Effector CD4-positive, alpha-beta T cell (primary cell): ENCODE measurements around the gene CMTM2.
"Not testable (repeated sequence)": the region's sequence is repeated elsewhere in the genome, so short reads cannot be mapped to it uniquely, and the experiment has no call there.

Experiments used
- DNase-seq: peaks from one replicate; pipeline ENCODE4 v3.0.0-alpha.2; 2020

The CMTM2 gene

GRCh38 chr16:66610111-66610820 lies 31.0 kb downstream of the CMTM2 start:
- DNase-seq: no peak

GRCh38 chr16:66611911-66612310 lies 32.6 kb downstream of the CMTM2 start:
- DNase-seq: not testable (repeated sequence)

- no peak for DNase-seq
Observed at GRCh38 chr16:66612422-66612821, 33.2 kb downstream of the CMTM2 start.

GRCh38 chr16:66614161-66614802 lies 35.0 kb downstream of the CMTM2 start:
- DNase-seq: no peak

GRCh38 chr16:66616169-66616568 lies 36.9 kb downstream of the CMTM2 start:
- DNase-seq: no peak

- DNase-seq: no peak
Observed at GRCh38 chr16:66616592-66616991, 37.3 kb downstream of the CMTM2 start.

- no peak for DNase-seq
Observed at GRCh38 chr16:66617010-66617434, 37.8 kb downstream of the CMTM2 start.

GRCh38 chr16:66617728-66618127 lies 38.5 kb downstream of the CMTM2 start:
- DNase-seq: no peak

GRCh38 chr16:66618588-66619375 lies 39.5 kb downstream of the CMTM2 start:
- no peak for DNase-seq

GRCh38 chr16:66619534-66620428 lies 40.5 kb downstream of the CMTM2 start:
- no peak for DNase-seq

- DNase-seq: no peak
Observed at GRCh38 chr16:66620429-66620795, 41.1 kb downstream of the CMTM2 start.

- DNase-seq: no peak
Observed at GRCh38 chr16:66621973-66622372, 42.7 kb downstream of the CMTM2 start.

GRCh38 chr16:66622863-66623262 lies 43.6 kb downstream of the CMTM2 start:
- DNase-seq: no peak

- no peak for DNase-seq
Observed at GRCh38 chr16:66623755-66624154, 44.5 kb downstream of the CMTM2 start.

GRCh38 chr16:66627611-66628378 lies 48.5 kb downstream of the CMTM2 start:
- DNase-seq: not testable (repeated sequence)

GRCh38 chr16:66629856-66630255 lies 50.6 kb downstream of the CMTM2 start:
- DNase-seq: no peak

- DNase-seq: not testable (repeated sequence)
Observed at GRCh38 chr16:66630561-66631260, 51.4 kb downstream of the CMTM2 start.

- DNase-seq: not testable (repeated sequence)
Observed at GRCh38 chr16:66631558-66631957, 52.3 kb downstream of the CMTM2 start.

- DNase-seq: no peak
Observed at GRCh38 chr16:66634527-66635196, 55.4 kb downstream of the CMTM2 start.

GRCh38 chr16:66635406-66635805 lies 56.1 kb downstream of the CMTM2 start:
- DNase-seq: no peak

GRCh38 chr16:66636199-66636598 lies 56.9 kb downstream of the CMTM2 start:
- DNase-seq: no peak
